GM12878 (cell line): ENCODE measurements around the gene LMTK2. TPM values are rescaled to one million over a fixed set of nuclear protein-coding genes. Genes with fewer than 3 reads are reported as not detected.

ENCODE experiments used
- ATAC-seq: fragments of 200-7000 bp; cut with Tn5 transposase; 3 replicates; pipeline ENCODE4 v1.9.1; 2020; ENCODE audit warnings: mild to moderate bottlenecking, moderate library complexity
- BruUV-seq: library from RNA; stranded (reverse); fragments of 400-500 nt; replicated peaks from 2 replicates; lab custom pipeline; 2021; lab: Mats Ljungman, UMichigan
- CTCF ChIA-PET: fragments of 300-600 bp; sonication (Branson Sonifier 250); formaldehyde crosslinking; extraction: SDS; loops from one replicate; lab custom pipeline; 2021; ENCODE audit warnings: inconsistent platforms; lab: Yijun Ruan, JAX
- POLR2A ChIA-PET: fragments of 350-600 bp; formaldehyde crosslinking; extraction: SDS; loops from one replicate; lab custom pipeline; 2021; ENCODE audit warnings: inconsistent platforms; lab: Charles Lee
- RAD21 ChIA-PET: fragments of 300-600 bp; sonication (Branson Sonifier 250); formaldehyde crosslinking; loops from one replicate; lab custom pipeline; 2023; ENCODE audit warnings: antibody characterized with exemption; ENCODE audit not compliant: unreplicated experiment; lab: Charles Lee
- SMC1A ChIA-PET: fragments of 300-600 bp; sonication (Branson Sonifier 250); formaldehyde crosslinking; loops from one replicate; lab custom pipeline; 2023; ENCODE audit not compliant: unreplicated experiment, uncharacterized antibody; lab: Charles Lee
- DNase-seq: peaks from one replicate; pipeline ENCODE4 v3.0.0-alpha.2; 2011; ENCODE audit warnings: low read depth, low spot score
- FAIRE-seq: peaks from 3 replicates; lab custom pipeline; 2011; peaks lifted over from hg19 to GRCh38; lab: Jason Lieb, UNC
- H2AFZ ChIP-seq: 2 replicates; pipeline ENCODE4 v1.6.0; 2011; ENCODE audit warnings: low read depth, low read length, control low read depth; ENCODE audit not compliant: control insufficient read depth
- H3K27ac ChIP-seq: 2 replicates; pipeline ENCODE4 v1.5.1; 2011; ENCODE audit warnings: control low read depth; ENCODE audit not compliant: control insufficient read depth, insufficient read depth
- H3K27me3 ChIP-seq, 2 experiments: replicated peaks in 1 of 2; 2 replicates each; pipeline versions ENCODE4 v1.6.0 to v1.6.1; 2011; ENCODE audit warnings: low read length in 1 of 2; ENCODE audit not compliant: control insufficient read depth in 2 of 2, insufficient read depth in 2 of 2
- H3K36me3 ChIP-seq, 2 experiments: 2 replicates each; pipeline ENCODE4 v1.5.1; 2011; ENCODE audit warnings: low read length in 1 of 2; ENCODE audit not compliant: control insufficient read depth in 2 of 2, insufficient read depth in 2 of 2
- H3K4me1 ChIP-seq: 2 replicates; pipeline ENCODE4 v1.6.1; 2011; ENCODE audit warnings: mild to moderate bottlenecking, low read length, moderate library complexity, mixed read lengths; ENCODE audit not compliant: control insufficient read depth, insufficient read depth
- H3K4me2 ChIP-seq: 2 replicates; pipeline ENCODE4 v1.6.0; 2011; ENCODE audit warnings: control low read depth; ENCODE audit not compliant: control insufficient read depth, insufficient read depth
- H3K4me3 ChIP-seq: fragments of 200-600 bp; sonication (generic); 2 replicates; pipeline ENCODE4 v1.5.1; 2016
- H3K79me2 ChIP-seq: 2 replicates; pipeline ENCODE4 v1.6.0; 2011; ENCODE audit warnings: low read length; ENCODE audit not compliant: control insufficient read depth, insufficient read depth
- H3K9ac ChIP-seq: 2 replicates; pipeline ENCODE4 v1.8.0; 2011; ENCODE audit warnings: low read length, control low read depth, mixed read lengths; ENCODE audit not compliant: control insufficient read depth, insufficient read depth
- H3K9me3 ChIP-seq: replicated peaks from 3 replicates; pipeline ENCODE4 v1.5.1; 2011; ENCODE audit warnings: mild to moderate bottlenecking, low read length; ENCODE audit not compliant: control insufficient read depth, insufficient read depth
- H4K20me1 ChIP-seq: 2 replicates; pipeline ENCODE4 v1.6.0; 2011; ENCODE audit not compliant: control insufficient read depth, insufficient read depth
- BACH1 ChIP-seq: fragments of 450-650 bp; IDR thresholded peaks from 2 replicates; pipeline ENCODE4 v1.6.1; 2017; ENCODE audit warnings: mild to moderate bottlenecking, borderline replicate concordance
- BMI1 ChIP-seq: fragments of 450-650 bp; IDR thresholded peaks from 2 replicates; pipeline ENCODE4 v1.6.1; 2016; ENCODE audit warnings: mild to moderate bottlenecking, moderate library complexity, borderline replicate concordance
- CTCF ChIP-seq, 3 experiments: IDR thresholded peaks in 2 of 3; conservative IDR thresholded peaks in 1 of 3; 2 replicates each; pipeline ENCODE4 v1.5.1; 2011; ENCODE audit warnings: low read depth in 3 of 3, low read length in 3 of 3, mild to moderate bottlenecking in 3 of 3, control low read depth in 2 of 3, moderate library complexity in 2 of 3, inconsistent platforms in 1 of 3, mixed read lengths in 1 of 3; ENCODE audit not compliant: control insufficient read depth in 2 of 3, insufficient read depth in 1 of 3; ENCODE audit errors: extremely low read depth in 1 of 3
- CUX1 ChIP-seq: IDR thresholded peaks from 2 replicates; pipeline ENCODE4 v1.6.1; 2012; ENCODE audit warnings: improper control_type of control experiment, low read depth, low read length; ENCODE audit not compliant: insufficient replicate concordance
- KLF5 ChIP-seq: fragments of 450-650 bp; IDR thresholded peaks from 2 replicates; pipeline ENCODE4 v1.6.1; 2014; ENCODE audit warnings: mild to moderate bottlenecking; ENCODE audit not compliant: partially characterized antibody
- NR2C1 ChIP-seq: fragments of 450-650 bp; IDR thresholded peaks from 2 replicates; pipeline ENCODE4 v1.6.1; 2017; ENCODE audit warnings: antibody characterized with exemption, mild to moderate bottlenecking, moderate library complexity
- POU2F2 ChIP-seq: IDR thresholded peaks from 3 replicates; pipeline ENCODE4 v1.6.1; 2011; ENCODE audit warnings: low read depth, mild to moderate bottlenecking, low read length, borderline replicate concordance
- RAD51 ChIP-seq: fragments of 450-650 bp; IDR thresholded peaks from 2 replicates; pipeline ENCODE4 v1.6.1; 2016; ENCODE audit warnings: moderate library complexity, mild to moderate bottlenecking, inconsistent platforms
- STAT1 ChIP-seq: fragments of 450-650 bp; conservative IDR thresholded peaks from 2 replicates; pipeline ENCODE4 v1.6.1; 2014; ENCODE audit warnings: antibody characterized with exemption, mild to moderate bottlenecking
- WGBS: methylation state at CpG from one replicate; pipeline ENCODE4 v1.1.6; 2016; ENCODE audit warnings: low lambda C conversion rate; ENCODE audit not compliant: insufficient replicate concordance, insufficient coverage; ENCODE audit errors: missing lambda C conversion rate; 5-methylcytosine and 5-hydroxymethylcytosine counted together
- in situ Hi-C: fragments of 300-500 bp; cut with MboI; formaldehyde crosslinking; loops from 9 replicates; pipeline ENCODE4 v1.14.3; 2018; ENCODE audit warnings: mixed read lengths
- intact Hi-C: fragments of 100-400 bp; cut with micrococcal nuclease; formaldehyde crosslinking; loops from one replicate; pipeline ENCODE4 v1.14.2; 2022; ENCODE audit not compliant: unreplicated experiment
- polyA plus RNA-seq, 11 experiments: library from polyadenylated mRNA; depleted of rRNA in 4 of 11; unstranded in 6 of 11; stranded (reverse) in 5 of 11; fragments of >200 nt; fragmentation: Nextera tagmentation in 4 of 11; fragmentation: Illumina TruSeq in 1 of 11; extraction: Ambion mirVana in 4 of 11; extraction: Trizol in 1 of 11; gene quantifications; 1 replicate in 1 of 11; 2 replicates in 10 of 11; pipeline versions ENCODE4 v1.2.1 to v1.2.3, GENCODE V29; 2011 to 2016; ENCODE audit warnings: inconsistent platforms in 2 of 11, missing spikeins in 2 of 11, low read depth in 1 of 11
- total RNA-seq, 4 experiments: library from RNA; depleted of rRNA in 3 of 4; stranded (reverse); fragments of >200 nt in 3 of 4; fragmentation: Illumina TruSeq in 1 of 4; extraction: Trizol in 1 of 4; gene quantifications; 2 replicates each; pipeline versions ENCODE4 v1.2.1 to v1.2.3, GENCODE V29; 2013 to 2021

LMTK2 gene
- total and polyA plus RNA-seq, 10 of the 15 experiments (the other 5 are each of a cell fraction or from before 2014, with no cell fraction given): 0.68 to 8.7 (median 4.6) TPM

GRCh38 chr7:98230746-98231471 is 124.2 kb downstream of the LMTK2 start:
- BruUV-seq: no TSS peak
- DNase-seq: no peak

More at GRCh38 chr7:98230746-98231471, 124.2 kb downstream of the LMTK2 start:
- ATAC-seq: no peak
- no peaks in the 10 kb centered on the region for H3K9me3 ChIP-seq
- no peaks in the 10 kb centered on the region for H3K79me2 ChIP-seq
- H2AFZ ChIP-seq: no peak overlapping the region
- SMC1A ChIA-PET: no interaction called here
- RAD21 ChIA-PET: no interaction called here
- H3K36me3 ChIP-seq: no peaks in the 10 kb centered on the region
- no peak for FAIRE-seq
- intact Hi-C loops: no loop called here
- no peaks in the 10 kb centered on the region for H3K27me3 ChIP-seq
- no peak overlapping the region for H3K9ac ChIP-seq
- no peak overlapping the region for H3K4me2 ChIP-seq
- no peak overlapping the region for H3K4me3 ChIP-seq
- H4K20me1 ChIP-seq: no peaks in the 10 kb centered on the region
- no peak for TF ChIP-seq BACH1
- TF ChIP-seq NR2C1: no peak
- TF ChIP-seq KLF5: no peak
- no peak for TF ChIP-seq CTCF (IDR thresholded peaks at IDR 0.05 in 2 of 3, conservative IDR thresholded peaks at IDR 0.05 in 1 of 3; ENCODE audit: control insufficient read depth in 2 of 3, extremely low read depth in 1 of 3, insufficient read depth in 1 of 3, low read depth in 3 of 3, low read length in 3 of 3)
- no peak for TF ChIP-seq RAD51
- TF ChIP-seq STAT1: no peak
- no peak for TF ChIP-seq POU2F2
- TF ChIP-seq CUX1: no peak
- no peak for TF ChIP-seq BMI1
- no peaks in the 10 kb centered on the region for H3K4me1 ChIP-seq
- POLR2A ChIA-PET: no interaction called here
- H3K27ac ChIP-seq: no peak overlapping the region
- 96% methylated on average over 29 of the region's 30 CpGs for WGBS
- CTCF ChIA-PET: no interaction called here
- in situ Hi-C loops: no loop called here
